Neural cell (in vitro differentiated cells): ENCODE data around the gene GAL3ST3.

Experiments
- EP300 ChIP-seq: fragments of 450-650 bp; conservative IDR thresholded peaks from 2 replicates; pipeline ENCODE4 v1.6.1; 2014; ENCODE audit warnings: antibody characterized with exemption, mild to moderate bottlenecking, moderate library complexity; ENCODE audit not compliant: poor library complexity, severe bottlenecking
- EZH2 ChIP-seq: fragments of 200-600, 300-800 bp; shearing (Covaris generic), sonication (generic); IDR thresholded peaks from 2 replicates; pipeline ENCODE4 v1.6.1; 2014; ENCODE audit warnings: antibody characterized with exemption, low read length, borderline replicate concordance, mild to moderate bottlenecking; ENCODE audit not compliant: insufficient read depth, poor library complexity, severe bottlenecking
- MXI1 ChIP-seq: fragments of 450-650 bp; conservative IDR thresholded peaks from 2 replicates; pipeline ENCODE4 v1.6.1; 2014; ENCODE audit warnings: antibody characterized with exemption, mild to moderate bottlenecking; ENCODE audit not compliant: poor library complexity, severe bottlenecking
- POLR2AphosphoS5 ChIP-seq: IDR thresholded peaks from 2 replicates; pipeline ENCODE4 v1.6.1; 2012
- RAD21 ChIP-seq: fragments of 450-650 bp; conservative IDR thresholded peaks from 2 replicates; pipeline ENCODE4 v1.6.1; 2014; ENCODE audit warnings: antibody characterized with exemption, mild to moderate bottlenecking, moderate library complexity
- SMC3 ChIP-seq: fragments of 450-650 bp; conservative IDR thresholded peaks from 2 replicates; pipeline ENCODE4 v1.6.1; 2014; ENCODE audit warnings: antibody characterized with exemption, mild to moderate bottlenecking, moderate library complexity; ENCODE audit not compliant: poor library complexity
- TF ChIP-seq, protein P1 (sequence below): fragments of 450-650 bp; IDR thresholded peaks from 2 replicates; pipeline ENCODE4 v1.5.1; 2014; ENCODE audit warnings: antibody characterized with exemption, mild to moderate bottlenecking, moderate library complexity; ENCODE audit not compliant: poor library complexity, severe bottlenecking
- TF ChIP-seq, protein P2 (sequence below): IDR thresholded peaks from 2 replicates; pipeline ENCODE4 v1.6.1; 2012; ENCODE audit warnings: borderline replicate concordance

DNA sequence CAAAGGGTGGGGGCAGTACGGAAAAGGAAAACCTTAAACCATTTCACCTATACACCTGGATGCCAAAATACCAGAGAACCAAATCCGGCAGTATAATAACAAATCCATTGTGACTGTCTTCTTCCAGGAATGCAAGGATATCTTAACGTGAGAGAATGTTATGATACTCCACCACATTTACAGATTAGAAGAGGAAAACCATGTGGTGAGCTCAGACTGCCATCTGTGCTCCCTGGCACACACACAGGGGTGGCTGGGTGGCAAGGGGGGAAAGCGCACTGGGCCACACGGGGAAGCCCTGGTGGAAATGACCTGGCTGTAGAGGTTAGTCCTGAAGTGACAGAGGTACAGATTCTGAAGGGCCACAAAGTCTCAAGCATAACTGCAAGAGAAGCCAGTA lies 56.9 kb downstream of the GAL3ST3 start:
- TF ChIP-seq POLR2AphosphoS5 (no peak), EP300 (no peak), SMC3 (no peak), MXI1 (no peak), EZH2 (no peak), RAD21 (no peak)
- TF ChIP-seq, protein P1, sequence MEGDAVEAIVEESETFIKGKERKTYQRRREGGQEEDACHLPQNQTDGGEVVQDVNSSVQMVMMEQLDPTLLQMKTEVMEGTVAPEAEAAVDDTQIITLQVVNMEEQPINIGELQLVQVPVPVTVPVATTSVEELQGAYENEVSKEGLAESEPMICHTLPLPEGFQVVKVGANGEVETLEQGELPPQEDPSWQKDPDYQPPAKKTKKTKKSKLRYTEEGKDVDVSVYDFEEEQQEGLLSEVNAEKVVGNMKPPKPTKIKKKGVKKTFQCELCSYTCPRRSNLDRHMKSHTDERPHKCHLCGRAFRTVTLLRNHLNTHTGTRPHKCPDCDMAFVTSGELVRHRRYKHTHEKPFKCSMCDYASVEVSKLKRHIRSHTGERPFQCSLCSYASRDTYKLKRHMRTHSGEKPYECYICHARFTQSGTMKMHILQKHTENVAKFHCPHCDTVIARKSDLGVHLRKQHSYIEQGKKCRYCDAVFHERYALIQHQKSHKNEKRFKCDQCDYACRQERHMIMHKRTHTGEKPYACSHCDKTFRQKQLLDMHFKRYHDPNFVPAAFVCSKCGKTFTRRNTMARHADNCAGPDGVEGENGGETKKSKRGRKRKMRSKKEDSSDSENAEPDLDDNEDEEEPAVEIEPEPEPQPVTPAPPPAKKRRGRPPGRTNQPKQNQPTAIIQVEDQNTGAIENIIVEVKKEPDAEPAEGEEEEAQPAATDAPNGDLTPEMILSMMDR = no peak
- TF ChIP-seq, protein P2, sequence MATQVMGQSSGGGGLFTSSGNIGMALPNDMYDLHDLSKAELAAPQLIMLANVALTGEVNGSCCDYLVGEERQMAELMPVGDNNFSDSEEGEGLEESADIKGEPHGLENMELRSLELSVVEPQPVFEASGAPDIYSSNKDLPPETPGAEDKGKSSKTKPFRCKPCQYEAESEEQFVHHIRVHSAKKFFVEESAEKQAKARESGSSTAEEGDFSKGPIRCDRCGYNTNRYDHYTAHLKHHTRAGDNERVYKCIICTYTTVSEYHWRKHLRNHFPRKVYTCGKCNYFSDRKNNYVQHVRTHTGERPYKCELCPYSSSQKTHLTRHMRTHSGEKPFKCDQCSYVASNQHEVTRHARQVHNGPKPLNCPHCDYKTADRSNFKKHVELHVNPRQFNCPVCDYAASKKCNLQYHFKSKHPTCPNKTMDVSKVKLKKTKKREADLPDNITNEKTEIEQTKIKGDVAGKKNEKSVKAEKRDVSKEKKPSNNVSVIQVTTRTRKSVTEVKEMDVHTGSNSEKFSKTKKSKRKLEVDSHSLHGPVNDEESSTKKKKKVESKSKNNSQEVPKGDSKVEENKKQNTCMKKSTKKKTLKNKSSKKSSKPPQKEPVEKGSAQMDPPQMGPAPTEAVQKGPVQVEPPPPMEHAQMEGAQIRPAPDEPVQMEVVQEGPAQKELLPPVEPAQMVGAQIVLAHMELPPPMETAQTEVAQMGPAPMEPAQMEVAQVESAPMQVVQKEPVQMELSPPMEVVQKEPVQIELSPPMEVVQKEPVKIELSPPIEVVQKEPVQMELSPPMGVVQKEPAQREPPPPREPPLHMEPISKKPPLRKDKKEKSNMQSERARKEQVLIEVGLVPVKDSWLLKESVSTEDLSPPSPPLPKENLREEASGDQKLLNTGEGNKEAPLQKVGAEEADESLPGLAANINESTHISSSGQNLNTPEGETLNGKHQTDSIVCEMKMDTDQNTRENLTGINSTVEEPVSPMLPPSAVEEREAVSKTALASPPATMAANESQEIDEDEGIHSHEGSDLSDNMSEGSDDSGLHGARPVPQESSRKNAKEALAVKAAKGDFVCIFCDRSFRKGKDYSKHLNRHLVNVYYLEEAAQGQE = no peak
